Omental fat pad (tissue), 4 donors: ENCODE results near the gene KIR2DL4. TPM values are rescaled to one million over a fixed set of nuclear protein-coding genes. Genes with fewer than 3 reads are reported as not detected.
"Not testable (repeated sequence)": the region's sequence is repeated elsewhere in the genome, so short reads cannot be mapped to it uniquely, and the experiment has no call there.

Experiments
- ATAC-seq: fragments of 150-250 bp; one replicate; pipeline ENCODE4 v1.9.1; 2016; ENCODE audit warnings: mild to moderate bottlenecking, moderate library complexity; ENCODE audit not compliant: low FRiP score
- DNase-seq: peaks from one replicate; pipeline ENCODE4 v3.0.0-alpha.2; 2019; ENCODE audit warnings: low spot score
- total RNA-seq, 4 donors: library from RNA; depleted of rRNA; stranded (reverse); fragments of >200 nt; gene quantifications; one replicate each; pipeline ENCODE4 v1.1.0, GENCODE V29; 2016
- TF ChIP-seq, protein P1 (sequence below), 3 donors: fragments of 450-650 bp; IDR thresholded peaks; one replicate each; pipeline ENCODE4 v1.5.1; 2016 to 2017; ENCODE audit warnings: antibody characterized with exemption in 3 of 3, mild to moderate bottlenecking in 3 of 3, moderate library complexity in 2 of 3

The KIR2DL4 gene
- total RNA-seq, result under 1 TPM in 1 of 4 donors, not detected in 3; 0.72 TPM

DNA sequence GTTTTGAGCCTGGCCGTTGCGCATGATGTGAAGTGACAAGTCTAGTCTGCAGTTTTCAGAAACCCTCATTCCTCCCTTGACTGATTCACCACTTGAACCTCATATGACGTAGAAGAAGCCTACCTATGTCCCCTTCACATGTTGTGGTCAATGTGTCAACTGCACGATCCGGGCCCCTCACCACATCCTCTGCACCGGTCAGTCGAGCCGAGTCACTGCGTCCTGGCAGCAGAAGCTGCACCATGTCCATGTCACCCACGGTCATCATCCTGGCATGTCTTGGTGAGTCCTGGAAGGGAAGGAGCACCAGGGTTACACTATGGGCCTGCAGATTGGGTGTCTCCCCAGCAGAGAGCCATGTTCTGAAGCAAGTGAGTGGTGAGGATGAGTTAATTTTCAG lies at the start of gene KIR2DL4:
TSS of gene KIR2DL4 (plus strand) at position 201 of the 400 bp plus-strand sequence. CDS start at position 243, 42 bp downstream.
- ATAC-seq, result no peak
- no peak for DNase-seq
- TF ChIP-seq, protein P1, sequence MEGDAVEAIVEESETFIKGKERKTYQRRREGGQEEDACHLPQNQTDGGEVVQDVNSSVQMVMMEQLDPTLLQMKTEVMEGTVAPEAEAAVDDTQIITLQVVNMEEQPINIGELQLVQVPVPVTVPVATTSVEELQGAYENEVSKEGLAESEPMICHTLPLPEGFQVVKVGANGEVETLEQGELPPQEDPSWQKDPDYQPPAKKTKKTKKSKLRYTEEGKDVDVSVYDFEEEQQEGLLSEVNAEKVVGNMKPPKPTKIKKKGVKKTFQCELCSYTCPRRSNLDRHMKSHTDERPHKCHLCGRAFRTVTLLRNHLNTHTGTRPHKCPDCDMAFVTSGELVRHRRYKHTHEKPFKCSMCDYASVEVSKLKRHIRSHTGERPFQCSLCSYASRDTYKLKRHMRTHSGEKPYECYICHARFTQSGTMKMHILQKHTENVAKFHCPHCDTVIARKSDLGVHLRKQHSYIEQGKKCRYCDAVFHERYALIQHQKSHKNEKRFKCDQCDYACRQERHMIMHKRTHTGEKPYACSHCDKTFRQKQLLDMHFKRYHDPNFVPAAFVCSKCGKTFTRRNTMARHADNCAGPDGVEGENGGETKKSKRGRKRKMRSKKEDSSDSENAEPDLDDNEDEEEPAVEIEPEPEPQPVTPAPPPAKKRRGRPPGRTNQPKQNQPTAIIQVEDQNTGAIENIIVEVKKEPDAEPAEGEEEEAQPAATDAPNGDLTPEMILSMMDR (IDR thresholded peaks at IDR 0.05), result no peak

DNA sequence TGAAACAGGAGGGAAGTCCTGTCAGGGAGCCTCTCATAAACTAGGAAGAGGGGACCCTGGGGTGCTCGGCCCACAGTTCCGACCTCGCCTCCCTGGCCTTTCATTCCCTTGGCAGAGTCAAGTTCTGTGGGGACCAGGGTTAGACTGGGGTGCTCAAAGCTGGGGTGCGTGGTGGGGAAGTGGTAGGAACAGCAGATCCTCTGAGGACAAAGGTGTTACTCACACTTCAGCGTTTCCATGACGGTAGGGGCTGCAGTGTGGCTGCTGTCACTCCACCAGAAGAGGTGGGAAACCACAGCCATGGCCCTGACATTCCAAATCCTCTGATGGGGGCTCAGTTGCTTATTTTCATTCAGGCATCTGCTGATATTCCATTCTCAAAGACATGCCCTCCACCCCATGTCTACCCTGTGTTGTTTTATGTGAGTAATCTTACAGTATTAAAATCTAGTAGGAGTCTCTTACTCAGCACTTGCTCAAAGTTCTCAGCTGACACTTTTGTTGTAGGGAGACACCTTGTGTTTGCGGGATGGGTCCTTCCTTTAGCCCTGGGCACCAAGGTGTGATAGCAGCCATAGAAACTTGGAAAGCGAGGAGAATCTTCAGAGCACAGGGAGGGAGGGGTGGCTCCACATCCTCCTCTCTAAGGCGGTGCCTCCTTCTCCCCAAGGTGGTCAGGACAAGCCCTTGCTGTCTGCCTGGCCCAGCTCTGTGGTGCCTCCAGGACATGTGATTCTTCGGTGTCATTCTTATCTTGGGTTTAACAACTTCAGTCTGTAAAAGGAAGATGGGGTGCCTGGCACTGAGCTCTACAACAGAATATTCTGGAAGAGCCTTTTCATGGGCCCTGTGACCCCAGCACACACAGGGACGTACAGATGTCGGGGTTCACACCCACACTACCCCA lies 47.0 kb upstream of the KIR2DL4 start:
- not testable (repeated sequence) for ATAC-seq, DNase-seq

DNA sequence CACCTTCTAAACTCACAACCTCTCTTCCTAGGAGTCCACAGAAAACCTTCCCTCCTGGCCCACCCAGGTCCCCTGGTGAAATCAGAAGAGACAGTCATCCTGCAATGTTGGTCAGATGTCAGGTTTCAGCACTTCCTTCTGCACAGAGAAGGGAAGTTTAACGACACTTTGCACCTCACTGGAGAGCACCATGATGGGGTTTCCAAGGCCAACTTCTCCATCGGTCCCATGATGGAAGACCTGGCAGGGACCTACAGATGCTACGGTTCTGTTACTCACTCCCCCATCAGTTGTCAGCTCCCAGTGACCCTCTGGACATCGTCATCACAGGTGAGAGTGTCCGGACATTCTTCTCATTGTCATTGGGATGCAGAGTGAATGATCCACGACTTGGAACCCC lies 44.8 kb upstream of the KIR2DL4 start:
- DNase-seq, ATAC-seq: not testable (repeated sequence)

DNA sequence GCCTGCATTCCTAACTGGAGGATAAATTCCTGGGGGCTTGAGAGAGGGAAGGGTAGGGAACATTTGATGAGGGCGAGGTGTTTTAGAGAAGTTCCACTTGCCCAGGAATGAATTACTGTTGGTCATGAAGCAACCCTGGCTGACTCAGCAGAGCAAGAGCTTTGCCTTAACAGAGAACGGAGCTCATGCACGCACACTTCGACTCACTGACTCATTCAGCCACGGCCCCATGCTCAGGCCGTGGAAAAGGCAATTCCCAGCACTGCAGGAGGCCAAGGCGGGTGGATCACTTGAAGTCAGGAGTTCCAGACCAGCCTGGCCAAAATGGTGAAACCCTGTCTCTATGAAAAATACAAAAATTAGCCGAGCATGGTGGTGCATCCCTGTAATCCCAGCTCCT lies 39.2 kb upstream of the KIR2DL4 start:
- not testable (repeated sequence) for DNase-seq, ATAC-seq

DNA sequence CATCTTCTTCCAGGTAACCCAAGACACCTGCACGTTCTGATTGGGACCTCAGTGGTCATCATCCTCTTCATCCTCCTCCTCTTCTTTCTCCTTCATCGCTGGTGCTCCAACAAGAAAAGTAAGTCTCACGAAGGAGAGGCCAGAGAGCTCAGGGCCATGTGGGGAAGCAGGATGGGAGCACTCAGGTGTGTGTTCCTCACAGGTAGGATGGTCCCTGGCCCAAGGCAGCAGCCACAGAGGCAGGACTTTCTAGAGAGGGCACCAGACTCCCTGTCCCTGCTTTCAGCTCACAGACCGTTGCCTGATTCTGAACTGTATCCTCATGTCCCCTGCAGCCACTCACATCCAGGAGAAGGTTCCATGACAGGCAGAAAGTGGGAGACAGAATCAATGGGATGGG lies 36.9 kb upstream of the KIR2DL4 start:
- not testable (repeated sequence) for ATAC-seq, DNase-seq

DNA sequence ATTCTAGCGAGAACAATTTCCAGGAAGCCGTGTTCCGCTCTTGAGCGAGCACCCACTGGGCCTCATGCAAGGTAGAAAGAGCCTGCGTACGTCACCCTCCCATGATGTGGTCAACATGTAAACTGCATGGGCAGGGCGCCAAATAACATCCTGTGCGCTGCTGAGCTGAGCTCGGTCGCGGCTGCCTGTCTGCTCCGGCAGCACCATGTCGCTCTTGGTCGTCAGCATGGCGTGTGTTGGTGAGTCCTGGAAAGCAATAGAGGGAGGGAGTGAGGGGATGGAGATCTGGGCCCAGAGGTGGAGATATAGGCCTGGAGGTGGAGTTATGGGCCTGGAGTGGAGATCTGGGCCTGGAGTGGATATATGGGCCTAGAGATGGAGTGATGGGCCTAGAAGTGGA lies 33.8 kb upstream of the KIR2DL4 start, which contains the start of gene KIR2DL1:
TSS of gene KIR2DL1 (plus strand) at position 148 of the 400 bp plus-strand sequence. CDS start at position 206, 58 bp downstream.
- not testable (repeated sequence) for ATAC-seq, DNase-seq

DNA sequence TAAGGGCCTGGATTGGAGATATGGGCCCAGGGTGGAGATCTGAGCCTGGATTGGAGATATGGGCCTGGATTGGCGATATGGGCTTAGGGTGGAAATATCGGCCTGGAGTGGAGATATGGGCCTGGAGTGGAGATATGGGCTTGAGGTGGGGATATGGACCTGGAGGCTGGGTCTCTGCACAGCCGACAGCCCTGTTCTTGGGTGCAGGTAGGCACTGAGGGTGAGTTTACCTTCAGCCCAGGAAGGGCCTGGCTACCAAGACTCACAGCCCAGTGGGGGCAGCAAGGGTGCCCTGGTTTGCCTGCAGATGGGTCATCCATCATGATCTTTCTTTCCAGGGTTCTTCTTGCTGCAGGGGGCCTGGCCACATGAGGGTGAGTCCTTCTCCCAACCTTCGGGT lies 32.9 kb upstream of the KIR2DL4 start:
- not testable (repeated sequence) for ATAC-seq, DNase-seq

DNA sequence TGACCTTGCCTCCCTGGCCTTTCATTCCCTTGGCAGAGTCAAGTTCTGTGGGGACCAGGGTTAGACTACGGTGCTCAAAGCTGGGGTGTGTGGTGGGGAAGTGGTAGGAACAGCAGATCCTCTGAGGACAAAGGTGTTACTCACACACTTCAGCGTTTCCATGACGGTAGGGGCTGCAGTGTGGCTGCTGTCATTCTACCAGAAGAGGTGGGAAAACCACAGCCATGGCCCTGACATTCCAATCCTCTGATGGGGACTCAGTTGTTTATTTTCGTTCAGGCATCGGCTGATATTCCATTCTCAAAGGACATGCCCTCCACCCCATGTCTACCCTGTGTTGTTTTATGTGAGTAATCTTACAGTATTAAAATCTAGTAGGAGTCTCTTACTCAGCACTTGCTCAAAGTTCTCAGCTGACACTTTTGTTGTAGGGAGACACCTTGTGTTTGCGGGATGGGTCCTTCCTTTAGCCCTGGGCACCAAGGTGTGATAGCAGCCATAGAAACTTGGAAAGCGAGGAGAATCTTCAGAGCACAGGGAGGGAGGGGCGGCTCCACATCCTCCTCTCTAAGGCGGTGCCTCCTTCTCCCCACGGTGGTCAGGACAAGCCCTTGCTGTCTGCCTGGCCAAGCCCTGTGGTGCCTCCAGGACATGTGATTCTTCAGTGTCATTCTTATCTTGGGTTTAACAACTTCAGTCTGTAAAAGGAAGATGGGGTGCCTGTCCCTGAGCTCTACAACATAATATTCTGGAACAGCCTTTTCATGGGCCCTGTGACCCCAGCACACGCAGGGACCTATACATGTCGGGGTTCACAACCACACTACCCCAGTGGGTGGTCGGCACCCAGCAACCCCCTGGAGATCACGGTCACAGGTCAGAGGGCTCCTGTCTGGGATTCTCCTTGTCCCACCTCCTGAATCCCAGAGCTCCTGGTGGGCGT lies 32.1 kb upstream of the KIR2DL4 start:
- not testable (repeated sequence) for ATAC-seq, DNase-seq

DNA sequence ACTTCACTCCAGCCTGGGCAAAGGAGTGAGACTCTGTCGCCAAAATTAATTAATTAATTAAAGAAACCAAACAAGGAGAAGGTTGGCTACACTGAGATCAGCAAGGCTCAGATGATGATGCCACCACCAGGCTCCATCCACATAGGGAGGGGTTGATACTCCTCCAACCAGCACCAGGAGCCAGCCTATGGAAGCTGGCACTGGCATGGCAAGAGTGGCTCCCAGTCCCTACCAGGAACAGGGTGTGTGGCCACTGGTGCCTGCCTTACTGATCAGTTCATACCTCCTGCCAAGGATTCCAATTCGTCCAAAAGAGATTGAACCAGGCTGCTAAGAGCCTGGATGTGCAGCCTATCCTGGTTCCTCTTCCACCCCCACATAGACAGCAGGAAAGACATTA lies 30.7 kb upstream of the KIR2DL4 start:
- DNase-seq, ATAC-seq: not testable (repeated sequence)

DNA sequence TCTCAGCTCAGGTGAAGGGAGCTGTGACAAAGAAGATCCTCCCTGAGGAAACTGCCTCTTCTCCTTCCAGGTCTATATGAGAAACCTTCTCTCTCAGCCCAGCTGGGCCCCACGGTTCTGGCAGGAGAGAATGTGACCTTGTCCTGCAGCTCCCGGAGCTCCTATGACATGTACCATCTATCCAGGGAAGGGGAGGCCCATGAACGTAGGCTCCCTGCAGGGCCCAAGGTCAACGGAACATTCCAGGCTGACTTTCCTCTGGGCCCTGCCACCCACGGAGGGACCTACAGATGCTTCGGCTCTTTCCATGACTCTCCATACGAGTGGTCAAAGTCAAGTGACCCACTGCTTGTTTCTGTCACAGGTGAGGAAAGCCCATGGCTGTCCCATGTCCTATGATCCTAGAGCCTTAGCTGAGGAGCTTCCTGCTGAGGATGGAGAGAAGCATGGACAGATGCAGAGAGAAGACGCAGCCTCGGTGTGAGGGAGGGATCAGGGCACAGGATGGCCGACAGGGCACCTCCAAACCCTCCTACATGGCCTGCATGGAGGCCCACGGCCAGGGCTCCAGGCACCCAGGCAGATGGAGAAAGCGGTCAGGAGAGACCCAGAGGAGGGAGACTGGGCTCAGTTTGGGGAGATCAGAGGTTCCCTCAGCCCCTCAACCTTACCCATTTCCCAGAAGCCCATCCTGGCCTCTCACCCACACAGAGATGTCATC lies 28.2 kb upstream of the KIR2DL4 start:
- not testable (repeated sequence) for ATAC-seq, DNase-seq

DNA sequence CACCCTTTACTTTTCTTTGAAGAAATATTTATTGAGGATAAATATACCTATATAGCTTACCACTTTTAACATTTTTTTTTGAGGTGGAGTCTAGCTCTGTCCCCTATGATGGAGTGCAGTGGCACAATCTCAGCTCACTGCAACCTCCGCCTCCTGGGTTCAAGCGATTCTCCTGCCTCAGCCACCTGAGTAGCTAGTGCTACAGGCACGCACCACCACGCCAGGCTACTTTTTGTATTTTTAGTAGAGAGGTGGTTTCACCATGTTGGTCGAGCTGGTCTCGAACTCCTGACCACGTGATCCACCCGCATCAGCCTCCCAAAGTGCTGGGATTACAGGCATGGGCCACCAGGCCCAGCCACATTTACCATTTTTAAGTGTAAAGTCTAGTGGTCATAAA lies 27.6 kb upstream of the KIR2DL4 start:
- DNase-seq, ATAC-seq: not testable (repeated sequence)

DNA sequence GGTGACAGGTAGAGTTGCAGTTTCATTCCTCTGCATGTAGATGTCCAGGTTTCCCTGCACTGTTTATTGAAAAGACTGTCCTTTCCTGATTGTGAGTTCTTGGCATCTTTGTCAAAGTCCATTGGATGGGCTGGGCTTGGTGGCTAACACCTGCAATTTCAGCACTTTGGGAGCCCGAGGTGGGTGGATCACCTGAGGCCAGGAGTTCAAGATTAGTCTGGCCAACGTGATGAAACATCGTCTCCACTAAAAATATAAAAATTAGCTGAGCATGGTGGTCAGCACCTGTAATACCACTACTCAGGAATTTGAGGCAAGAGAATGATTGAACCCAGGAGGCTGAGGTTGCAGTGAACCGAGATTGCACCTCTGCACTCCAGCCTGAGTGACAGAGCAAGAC lies 25.6 kb upstream of the KIR2DL4 start:
- ATAC-seq, DNase-seq: not testable (repeated sequence)

DNA sequence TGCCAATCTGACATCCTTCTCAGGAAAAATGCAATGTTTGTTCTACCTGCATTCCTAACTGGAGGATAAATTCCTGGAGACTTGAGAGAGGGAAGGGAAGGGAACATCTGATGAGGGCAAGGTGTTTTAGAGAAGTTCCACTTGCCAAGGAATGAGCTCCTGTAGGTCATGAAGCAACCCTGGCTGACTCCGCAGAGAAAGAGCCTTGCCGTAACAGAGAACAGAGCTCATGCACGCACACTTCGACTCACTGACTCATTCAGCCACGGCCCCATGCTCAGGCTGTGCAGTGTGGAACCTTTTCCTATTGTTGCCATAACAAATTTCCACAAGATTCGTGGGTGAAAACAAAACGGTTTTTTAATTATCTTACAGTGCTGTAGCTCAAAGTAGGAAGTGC lies 24.5 kb upstream of the KIR2DL4 start:
- not testable (repeated sequence) for DNase-seq, ATAC-seq

DNA sequence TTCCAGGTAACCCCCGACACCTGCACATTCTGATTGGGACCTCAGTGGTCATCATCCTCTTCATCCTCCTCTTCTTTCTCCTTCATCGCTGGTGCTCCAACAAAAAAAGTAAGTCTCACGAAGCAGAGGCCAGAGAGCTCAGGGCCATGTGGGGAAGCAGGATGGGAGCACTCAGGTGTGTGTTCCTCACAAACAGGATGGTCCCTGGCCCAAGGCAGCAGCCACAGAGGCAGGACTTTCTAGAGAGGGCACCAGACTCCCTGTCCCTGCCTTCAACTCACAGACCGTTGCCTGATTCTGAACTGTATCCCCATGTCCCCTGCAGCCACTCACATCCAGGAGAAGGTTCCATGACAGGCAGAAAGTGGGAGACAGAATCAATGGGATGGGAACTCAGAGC lies 20.5 kb upstream of the KIR2DL4 start:
- not testable (repeated sequence) for ATAC-seq, DNase-seq

DNA sequence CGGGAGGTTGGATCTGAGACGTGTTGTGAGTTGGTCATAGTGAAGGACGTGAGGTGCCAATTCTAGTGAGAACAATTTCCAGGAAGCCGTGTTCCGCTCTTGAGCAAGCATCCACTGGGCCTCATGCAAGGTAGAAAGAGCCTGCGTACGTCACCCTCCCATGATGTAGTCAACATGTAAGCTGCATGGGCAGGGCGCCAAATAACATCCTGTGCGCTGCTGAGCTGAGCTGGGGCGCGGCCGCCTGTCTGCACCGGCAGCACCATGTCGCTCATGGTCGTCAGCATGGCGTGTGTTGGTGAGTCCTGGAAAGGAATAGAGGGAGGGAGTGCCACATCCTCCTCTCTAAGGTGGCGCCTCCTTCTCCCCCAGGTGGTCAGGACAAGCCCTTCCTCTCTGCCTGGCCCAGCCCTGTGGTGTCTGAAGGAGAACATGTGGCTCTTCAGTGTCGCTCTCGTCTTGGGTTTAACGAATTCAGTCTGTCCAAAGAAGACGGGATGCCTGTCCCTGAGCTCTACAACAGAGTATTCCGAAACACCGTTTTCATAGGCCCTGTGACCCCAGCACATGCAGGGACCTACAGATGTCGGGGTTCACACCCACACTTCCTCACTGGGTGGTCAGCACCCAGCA lies 17.2 kb upstream of the KIR2DL4 start:
- not testable (repeated sequence) for DNase-seq, ATAC-seq

DNA sequence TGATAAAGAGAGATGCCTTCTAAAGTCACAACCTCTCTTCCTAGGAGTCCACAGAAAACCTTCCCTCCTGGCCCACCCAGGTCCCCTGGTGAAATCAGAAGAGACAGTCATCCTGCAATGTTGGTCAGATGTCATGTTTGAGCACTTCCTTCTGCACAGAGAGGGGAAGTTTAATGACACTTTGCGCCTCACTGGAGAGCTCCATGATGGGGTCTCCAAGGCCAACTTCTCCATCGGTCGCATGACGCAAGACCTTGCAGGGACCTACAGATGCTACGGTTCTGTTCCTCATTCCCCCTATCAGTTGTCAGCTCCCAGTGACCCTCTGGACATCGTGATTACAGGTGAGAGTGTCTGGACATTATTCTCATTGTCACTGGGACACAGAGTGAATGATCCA lies 15.3 kb upstream of the KIR2DL4 start:
- not testable (repeated sequence) for DNase-seq, ATAC-seq
